Measurements from ENCODE around the gene SORCS2.

Gene SORCS2

GRCh38 chr4:7516096-7516772 is 323.9 kb downstream of the SORCS2 start:
- H3K4me3 ChIP-seq (ENCODE audit: low read depth, low read length) = no peak overlapping the region
- TF ChIP-seq CTCF (IDR thresholded peaks at IDR 0.05; ENCODE audit: low read depth, low read length) = no peak
- TF ChIP-seq MYC (IDR thresholded peaks at IDR 0.05; ENCODE audit: low read depth, low read length) = no peak
- TF ChIP-seq MAX (IDR thresholded peaks at IDR 0.05; ENCODE audit: low read depth, low read length) = no peak
- TF ChIP-seq POLR2A (IDR thresholded peaks at IDR 0.05; ENCODE audit: extremely low read depth, insufficient read length) = no peak

GRCh38 chr4:7516773-7517144 is 324.4 kb downstream of the SORCS2 start:
- no peak for TF ChIP-seq POLR2A (IDR thresholded peaks at IDR 0.05; ENCODE audit: extremely low read depth, insufficient read length)
- TF ChIP-seq CTCF (IDR thresholded peaks at IDR 0.05; ENCODE audit: low read depth, low read length) = no peak
- TF ChIP-seq MAX (IDR thresholded peaks at IDR 0.05; ENCODE audit: low read depth, low read length) = no peak
- H3K4me3 ChIP-seq (ENCODE audit: low read depth, low read length) = no peak overlapping the region
- DNase-seq (ENCODE audit: low read depth) = no peak

More at GRCh38 chr4:7516096-7516772, 323.9 kb downstream of the SORCS2 start:
- DNase-seq (ENCODE audit: low read depth) = no peak

- no peak for DNase-seq (ENCODE audit: low read depth)
- TF ChIP-seq POLR2A (IDR thresholded peaks at IDR 0.05; ENCODE audit: extremely low read depth, insufficient read length) = no peak
- TF ChIP-seq CTCF (IDR thresholded peaks at IDR 0.05; ENCODE audit: low read depth, low read length) = no peak
- no peak for TF ChIP-seq MAX (IDR thresholded peaks at IDR 0.05; ENCODE audit: low read depth, low read length)
- TF ChIP-seq MYC (IDR thresholded peaks at IDR 0.05; ENCODE audit: low read depth, low read length) = no peak
- no peak overlapping the region for H3K4me3 ChIP-seq (ENCODE audit: low read depth, low read length)
Observed at GRCh38 chr4:7518871-7519637, 326.7 kb downstream of the SORCS2 start.

GRCh38 chr4:7519638-7520376 is 327.5 kb downstream of the SORCS2 start:
- no peak overlapping the region for H3K4me3 ChIP-seq (ENCODE audit: low read depth, low read length)
- TF ChIP-seq CTCF (IDR thresholded peaks at IDR 0.05; ENCODE audit: low read depth, low read length) (no peak), MAX (IDR thresholded peaks at IDR 0.05; ENCODE audit: low read depth, low read length) (no peak), POLR2A (IDR thresholded peaks at IDR 0.05; ENCODE audit: extremely low read depth, insufficient read length) (no peak), MYC (IDR thresholded peaks at IDR 0.05; ENCODE audit: low read depth, low read length) (no peak)
- DNase-seq (ENCODE audit: low read depth) = no peak

- no peak overlapping the region for H3K4me3 ChIP-seq (ENCODE audit: low read depth, low read length)
- DNase-seq (ENCODE audit: low read depth) = no peak
Observed at GRCh38 chr4:7521666-7522065, 329.3 kb downstream of the SORCS2 start.

More at GRCh38 chr4:7521666-7522065, 329.3 kb downstream of the SORCS2 start:
- TF ChIP-seq MAX (IDR thresholded peaks at IDR 0.05; ENCODE audit: low read depth, low read length) (no peak), MYC (IDR thresholded peaks at IDR 0.05; ENCODE audit: low read depth, low read length) (no peak), CTCF (IDR thresholded peaks at IDR 0.05; ENCODE audit: low read depth, low read length) (no peak)
